NCI-H1105 treated with DMSO at 0.1 percent for 48 hours (cell line): ENCODE measurements around the gene PPP4R2.

ENCODE experiments used
- DNase-seq: peaks from one replicate; lab custom pipeline; 2025; lab: John Stamatoyannopoulos, UW

The PPP4R2 gene, protein sequence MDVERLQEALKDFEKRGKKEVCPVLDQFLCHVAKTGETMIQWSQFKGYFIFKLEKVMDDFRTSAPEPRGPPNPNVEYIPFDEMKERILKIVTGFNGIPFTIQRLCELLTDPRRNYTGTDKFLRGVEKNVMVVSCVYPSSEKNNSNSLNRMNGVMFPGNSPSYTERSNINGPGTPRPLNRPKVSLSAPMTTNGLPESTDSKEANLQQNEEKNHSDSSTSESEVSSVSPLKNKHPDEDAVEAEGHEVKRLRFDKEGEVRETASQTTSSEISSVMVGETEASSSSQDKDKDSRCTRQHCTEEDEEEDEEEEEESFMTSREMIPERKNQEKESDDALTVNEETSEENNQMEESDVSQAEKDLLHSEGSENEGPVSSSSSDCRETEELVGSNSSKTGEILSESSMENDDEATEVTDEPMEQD

DNA sequence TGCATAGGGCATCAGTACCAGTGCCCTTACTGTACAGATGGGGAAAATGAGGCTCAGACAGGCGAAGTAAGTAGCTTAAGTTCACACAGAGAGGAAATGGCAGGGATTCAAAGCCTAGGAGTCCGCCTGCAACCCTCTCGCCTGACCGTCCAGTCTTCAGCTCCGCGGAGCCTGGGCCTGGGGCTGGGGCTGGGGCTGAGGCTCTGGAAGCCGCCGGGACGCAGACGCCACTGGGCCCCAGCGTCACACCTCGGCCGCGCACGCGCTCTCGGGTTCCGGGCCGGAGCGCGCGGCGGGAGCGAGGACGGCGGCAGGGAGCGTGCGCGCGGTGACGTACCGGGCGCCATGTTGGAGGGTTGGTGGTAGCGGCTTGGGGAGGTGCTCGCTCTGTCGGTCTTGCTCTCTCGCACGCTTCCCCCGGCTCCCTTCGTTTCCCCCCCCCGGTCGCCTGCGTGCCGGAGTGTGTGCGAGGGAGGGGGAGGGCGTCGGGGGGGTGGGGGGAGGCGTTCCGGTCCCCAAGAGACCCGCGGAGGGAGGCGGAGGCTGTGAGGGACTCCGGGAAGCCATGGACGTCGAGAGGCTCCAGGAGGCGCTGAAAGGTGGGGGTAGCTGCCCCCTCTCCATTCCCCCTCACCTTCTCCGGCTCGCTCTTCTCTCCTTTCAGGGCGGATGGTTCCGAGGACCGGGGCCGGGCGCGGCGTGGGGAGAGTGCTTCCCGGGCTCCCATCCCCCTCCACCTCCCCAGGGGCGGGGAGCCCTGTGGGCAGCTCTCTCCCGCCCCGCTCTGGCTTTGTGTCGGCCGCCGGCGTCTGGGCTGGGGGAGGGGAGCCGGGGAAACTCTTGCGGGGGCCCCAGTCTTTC is at the start of gene PPP4R2:
TSS of gene PPP4R2 (plus strand) at position 339 of the 861 bp plus-strand sequence. CDS start at position 566, 227 bp downstream.
- peak; percentile 69 for DNase-seq

DNA sequence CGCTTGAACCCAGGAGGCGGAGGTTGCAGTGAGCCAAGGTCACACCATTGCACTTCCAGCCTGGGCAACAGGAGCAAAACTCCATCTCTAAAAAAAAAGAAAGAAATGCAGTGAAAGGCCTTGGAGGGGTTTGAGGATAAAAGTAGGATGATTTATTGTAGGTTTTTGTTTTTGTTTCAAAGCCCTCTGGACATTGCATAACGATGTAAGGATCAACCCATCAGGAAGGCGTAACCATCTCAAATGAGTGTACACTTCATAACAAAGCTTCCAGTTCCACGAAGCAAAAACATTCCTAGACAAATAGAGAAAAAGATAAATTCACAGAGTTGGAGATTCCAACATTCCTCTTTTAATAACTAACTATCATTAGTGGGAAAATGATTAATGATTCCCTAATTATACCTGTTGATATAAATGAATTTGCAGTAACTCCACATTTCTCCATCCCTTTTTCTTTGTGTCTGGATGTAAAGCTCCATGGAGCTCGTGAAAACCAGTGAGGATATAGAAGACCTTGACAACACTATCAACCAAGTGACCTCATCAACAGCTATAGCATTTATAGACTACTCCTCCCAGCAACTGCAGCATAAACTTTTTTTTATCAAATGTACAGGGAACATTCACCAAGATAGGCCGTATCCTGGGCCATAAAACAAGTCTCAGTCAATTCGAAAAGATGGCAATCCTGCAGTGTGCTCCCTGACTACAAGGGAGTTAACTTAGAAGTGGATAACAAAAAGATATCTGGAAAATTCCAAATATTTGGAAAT is 48.7 kb upstream of the PPP4R2 start:
- no peak for DNase-seq

DNA sequence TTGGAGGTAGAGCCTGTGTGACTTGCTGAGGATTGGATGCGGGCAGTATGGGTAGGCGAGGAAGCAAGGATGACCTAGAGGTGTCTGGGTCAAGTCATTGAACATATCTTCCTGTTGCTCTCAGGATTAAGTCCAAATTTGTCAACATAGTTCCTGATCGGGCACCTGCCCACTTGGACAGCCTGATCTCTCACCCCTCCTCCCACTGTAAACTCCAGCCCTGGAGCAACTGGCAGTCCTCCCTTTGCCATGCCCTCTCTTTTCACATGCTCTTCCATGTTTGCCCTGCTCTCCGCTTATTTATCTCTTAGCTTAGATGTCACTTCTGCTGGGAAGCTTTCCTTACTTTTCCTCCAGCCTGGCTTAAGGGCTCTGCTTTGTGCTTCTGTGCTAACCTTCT is 47.6 kb upstream of the PPP4R2 start:
- DNase-seq = no peak

DNA sequence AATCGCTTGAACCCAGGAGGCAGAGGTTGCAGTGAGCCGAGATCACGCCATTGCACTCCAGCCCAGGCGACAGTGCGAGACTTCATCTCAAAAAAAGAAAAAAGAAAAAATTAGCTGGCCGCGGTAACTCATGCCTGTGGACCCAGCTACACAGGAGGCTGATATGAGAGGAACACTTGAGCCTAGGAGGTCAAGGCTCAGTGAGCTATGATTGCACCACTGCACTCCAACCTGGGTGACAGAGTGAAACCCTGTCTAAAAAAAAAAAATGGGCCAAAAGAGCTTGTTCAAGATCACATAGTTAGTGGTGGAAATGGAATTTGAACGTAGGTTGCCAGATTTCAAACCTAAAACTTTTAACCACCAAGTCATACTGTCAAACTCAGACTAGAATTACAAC is 46.2 kb upstream of the PPP4R2 start:
- no peak for DNase-seq

DNA sequence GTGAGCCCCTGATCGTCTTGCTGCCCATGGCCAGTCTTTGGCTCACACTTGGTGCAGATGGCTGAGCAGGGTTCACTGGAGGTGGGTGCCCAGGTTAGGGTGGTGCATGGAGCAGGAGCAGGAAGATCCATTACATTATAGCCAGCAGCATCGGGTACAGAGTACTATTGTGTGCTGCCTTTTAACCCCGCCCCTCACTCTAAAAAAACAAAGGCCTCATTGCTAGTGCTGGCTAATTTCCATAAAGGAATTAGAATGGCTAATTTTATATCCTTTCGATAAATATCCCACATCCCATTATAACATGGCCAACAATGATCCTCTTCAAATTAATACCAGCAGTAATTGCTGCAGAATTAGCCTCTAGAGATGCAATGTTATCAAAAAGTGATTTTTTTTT is 45.8 kb upstream of the PPP4R2 start:
- DNase-seq = no peak

DNA sequence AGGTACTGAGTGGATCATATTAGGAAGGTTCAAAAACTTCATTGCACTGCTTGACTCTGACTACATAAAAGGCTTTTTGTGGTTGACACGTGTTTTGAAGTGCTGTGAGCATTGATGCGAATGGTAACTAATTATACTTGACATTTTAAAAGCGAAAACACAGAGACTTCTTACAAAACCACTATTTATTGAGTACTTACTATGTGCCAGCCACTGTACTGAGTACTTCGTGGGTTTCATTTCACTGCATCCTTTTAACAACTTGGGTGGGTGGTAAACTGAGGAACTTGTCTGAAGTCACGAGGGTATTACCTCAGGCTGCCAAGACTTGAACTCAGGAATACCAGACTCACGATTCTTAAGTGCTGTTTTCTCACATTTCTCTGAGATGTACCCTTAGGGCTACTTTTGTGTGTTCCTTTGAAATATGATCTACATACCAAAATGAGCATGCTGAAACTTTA is 45.3 kb upstream of the PPP4R2 start:
- no peak for DNase-seq

DNA sequence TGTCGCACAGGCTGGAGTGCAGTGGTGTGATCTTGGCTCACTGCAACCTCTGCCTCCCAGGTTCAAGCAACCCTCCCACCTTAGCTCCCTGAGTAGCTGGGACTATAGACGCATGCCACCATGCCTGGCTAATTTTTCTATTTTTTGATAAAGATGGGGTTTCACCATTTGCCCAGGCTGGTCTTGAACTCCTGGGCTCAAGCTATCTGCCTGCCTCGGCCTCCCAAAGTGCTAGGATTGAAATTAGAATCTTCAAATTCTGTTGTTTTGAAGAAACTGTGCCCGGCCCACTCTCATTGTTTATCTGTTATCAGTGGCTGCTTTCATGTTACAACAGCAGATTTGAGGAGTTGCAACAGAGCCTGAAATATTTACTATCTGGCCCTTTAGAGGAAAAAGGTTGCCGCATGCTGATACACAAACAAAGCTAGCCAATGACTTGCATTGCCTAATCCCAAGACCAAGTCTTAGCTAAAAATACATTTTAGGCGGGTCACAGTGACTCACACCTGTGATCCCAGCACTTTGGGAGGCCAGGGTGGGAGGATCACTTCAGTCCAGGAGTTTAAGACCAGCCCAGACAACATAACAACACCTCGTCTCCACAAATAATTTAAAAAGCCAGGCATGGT is 43.2 kb upstream of the PPP4R2 start:
- no peak for DNase-seq

DNA sequence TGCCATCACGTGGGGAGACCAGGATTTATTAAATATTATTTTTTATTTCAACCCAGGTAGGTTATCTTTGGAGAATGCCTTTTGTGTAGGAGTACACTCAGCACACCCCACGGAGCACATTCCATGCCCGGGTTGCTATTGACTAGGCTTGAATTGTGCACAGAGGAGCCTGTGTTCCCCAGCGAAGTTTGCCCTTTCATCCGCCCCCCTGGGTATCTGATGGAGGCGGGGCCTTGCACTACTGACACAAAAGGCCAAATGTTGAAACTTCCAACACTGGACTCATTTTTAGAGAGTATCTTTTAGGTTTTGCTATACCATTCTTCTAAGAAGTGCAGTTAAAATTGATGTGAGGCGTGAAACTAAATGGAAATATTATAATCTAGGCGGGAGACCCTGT is 39.3 kb upstream of the PPP4R2 start:
- no peak for DNase-seq

DNA sequence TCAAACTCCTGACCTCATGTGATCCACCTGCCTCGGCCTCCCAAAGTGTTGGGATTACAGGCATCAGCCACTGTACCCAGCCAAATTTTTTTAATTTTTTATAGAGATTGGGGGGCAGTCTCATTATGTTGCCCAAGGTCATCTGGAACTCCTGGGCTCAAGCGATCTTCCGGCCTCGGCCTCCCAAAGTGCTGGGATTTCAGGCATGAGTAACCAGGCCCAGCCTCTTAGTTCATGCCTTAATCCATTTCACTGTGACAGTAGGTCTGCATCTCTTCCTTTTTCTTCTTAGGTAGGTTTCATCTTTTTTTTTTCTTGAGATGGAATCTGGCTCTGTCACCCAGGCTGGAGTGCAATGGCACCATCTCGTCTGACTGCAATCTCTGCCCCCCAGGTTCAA is 37.3 kb upstream of the PPP4R2 start:
- no peak for DNase-seq

DNA sequence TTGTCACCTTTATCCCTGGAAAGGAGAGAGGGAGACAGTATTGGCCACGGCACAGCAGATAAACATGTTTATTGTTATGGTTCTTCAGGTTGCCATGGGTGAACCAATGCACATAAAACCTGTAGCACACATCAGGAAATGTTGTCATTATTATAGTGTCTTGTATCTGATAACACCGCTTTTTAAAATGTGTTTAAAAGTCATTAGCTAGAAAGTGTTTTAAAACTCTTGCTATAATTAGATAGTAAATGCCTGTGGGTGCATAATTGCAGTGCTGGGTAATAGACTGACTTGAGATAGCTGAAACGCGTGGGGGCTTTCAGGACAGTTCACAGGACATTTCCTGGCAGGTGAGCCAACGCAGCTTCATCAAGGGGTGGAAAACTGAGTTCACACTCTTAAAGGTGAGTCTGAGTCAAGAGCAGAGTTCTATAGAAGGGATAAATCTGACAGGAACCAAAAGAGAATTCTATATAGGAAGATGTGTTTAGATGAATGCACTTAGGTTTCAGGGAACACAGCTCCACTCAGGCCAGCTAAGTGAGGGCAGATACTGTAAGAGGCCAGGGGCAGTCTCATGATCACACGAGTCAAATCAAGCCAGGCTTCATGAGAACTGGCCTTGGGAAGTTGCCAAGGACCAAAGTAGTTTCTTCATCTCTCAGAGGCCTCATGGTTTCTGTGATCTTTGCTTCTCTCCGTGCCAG is 35.6 kb upstream of the PPP4R2 start:
- peak; percentile 3 for DNase-seq

DNA sequence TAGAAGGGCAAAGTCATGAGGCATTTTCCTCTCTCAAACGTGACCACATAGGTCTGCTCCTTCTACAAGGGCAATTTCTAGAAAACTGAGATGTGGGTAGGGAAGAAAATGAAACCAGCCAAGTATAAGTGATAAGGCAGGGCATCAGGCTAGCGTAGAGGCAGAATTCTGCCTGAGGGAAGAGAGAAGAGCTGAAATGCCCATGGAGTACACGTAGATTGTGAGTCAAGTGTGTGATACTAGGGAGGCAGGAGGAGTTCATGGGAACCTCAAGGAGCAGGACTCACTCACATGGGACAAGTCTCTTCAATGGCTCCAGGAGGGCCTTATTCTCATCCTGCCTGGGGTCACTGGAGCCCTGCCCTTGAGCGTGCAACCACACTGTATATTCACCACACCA is 34.9 kb upstream of the PPP4R2 start:
- DNase-seq = no peak

DNA sequence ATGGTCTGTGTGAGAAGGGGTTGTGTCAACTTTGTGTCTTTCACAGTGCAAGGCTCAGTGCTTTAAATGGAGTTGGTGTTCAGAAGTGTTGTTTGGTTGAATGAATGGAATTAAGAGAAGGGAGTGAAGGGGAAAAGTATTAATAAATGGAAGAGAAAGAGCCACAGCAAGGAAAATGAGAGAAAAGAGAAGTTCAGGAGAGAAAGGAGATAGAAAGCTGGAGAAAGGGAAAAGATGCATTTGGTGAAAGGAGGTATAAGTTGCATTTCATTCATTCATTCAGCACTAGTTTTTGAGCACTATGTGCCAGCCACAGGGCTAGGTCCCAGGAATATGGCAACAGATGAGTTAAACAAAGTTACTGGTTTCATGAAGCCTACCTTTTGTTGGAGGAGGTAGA is 34.3 kb upstream of the PPP4R2 start:
- no peak for DNase-seq

DNA sequence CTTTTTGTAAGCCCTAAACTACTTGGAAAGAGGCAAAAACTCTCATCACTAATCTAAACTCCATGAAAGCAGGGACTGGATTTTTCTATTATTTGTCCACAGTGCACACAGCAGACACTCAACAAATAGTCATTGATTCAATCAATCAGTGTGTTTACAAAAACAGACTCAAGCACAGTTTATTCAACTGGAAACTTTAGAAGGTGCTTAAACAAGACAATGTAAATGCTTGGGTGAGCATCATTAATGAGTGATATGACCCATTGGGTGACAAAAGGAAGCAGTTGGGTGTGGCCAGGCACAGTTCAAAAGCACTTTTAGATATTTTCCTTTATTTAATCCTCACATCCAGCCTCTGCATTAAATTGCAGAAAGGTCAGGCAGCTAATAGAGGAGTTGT is 32.0 kb upstream of the PPP4R2 start:
- no peak for DNase-seq

DNA sequence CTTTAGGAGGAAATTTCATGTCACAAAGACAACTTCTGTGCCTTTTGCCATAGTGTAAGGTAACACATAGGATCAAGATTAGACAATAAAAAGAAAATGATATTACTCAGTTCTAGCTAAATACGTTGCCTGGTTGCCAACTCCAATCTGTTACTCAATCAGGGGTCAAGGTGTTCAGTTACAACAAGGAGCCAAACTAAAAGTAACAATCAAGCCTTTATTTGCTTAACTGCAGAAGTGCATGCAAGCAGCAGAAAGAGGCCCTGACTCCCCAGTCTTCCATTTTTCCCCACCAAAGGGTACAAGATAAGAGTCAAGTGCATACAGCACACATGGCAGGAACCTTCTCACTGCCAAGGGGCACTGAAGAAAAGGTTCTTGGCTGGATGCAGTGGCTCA is 28.3 kb upstream of the PPP4R2 start:
- DNase-seq = no peak

DNA sequence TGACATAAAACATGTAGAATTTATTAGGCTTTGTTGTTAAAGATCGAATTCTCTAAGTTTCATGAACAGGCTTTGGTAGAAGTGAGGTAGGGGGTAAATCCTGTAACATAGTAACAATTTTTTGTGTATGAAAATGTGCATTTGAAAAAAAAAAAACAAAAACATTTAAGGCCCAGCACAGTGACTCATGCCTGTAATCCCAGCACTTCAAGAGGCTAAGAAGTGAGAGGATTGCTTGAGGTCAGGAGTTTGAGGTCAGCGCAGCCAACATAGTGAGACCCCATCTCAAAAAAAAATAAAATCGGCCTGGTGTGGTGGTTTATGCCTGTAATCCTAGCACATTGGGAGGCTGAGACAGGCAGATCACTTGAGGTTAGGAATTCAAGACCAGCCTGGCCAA is 26.8 kb upstream of the PPP4R2 start:
- no peak for DNase-seq

DNA sequence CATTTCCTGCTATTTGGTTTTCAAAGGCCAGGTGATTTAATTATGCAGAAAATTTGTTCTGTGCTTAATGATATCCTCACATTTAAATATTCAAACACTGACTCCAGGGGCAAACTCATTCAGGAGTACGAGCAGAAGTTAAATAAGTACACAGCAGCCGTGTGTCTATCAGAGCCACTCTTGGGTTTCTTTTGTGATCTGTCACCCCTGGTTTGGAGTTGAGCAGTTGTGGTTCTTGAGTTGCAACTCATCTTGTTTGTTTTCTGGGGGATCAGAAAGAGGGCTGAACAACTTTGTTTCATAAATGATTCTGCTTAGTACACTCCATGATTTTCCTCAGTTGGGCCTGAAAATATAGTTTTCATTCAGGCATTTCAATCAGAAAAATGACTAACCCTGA is 25.7 kb upstream of the PPP4R2 start:
- no peak for DNase-seq

DNA sequence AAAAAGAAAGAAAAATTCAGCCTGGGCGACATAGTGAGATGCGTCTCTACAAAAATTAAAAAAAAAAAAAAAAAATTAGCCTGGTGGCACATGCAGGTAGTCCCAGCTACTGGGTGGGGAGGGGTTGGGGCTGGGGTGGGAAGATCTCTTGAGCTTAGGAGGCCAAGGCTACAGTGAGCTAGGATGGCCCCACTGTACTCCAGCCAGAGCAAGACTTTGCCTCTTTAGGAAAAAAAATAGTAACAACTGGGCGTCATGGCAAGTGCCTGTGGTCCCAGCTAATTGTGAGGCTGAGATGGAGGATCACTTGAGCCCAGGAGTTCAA is 23.9 kb upstream of the PPP4R2 start:
- no peak for DNase-seq

DNA sequence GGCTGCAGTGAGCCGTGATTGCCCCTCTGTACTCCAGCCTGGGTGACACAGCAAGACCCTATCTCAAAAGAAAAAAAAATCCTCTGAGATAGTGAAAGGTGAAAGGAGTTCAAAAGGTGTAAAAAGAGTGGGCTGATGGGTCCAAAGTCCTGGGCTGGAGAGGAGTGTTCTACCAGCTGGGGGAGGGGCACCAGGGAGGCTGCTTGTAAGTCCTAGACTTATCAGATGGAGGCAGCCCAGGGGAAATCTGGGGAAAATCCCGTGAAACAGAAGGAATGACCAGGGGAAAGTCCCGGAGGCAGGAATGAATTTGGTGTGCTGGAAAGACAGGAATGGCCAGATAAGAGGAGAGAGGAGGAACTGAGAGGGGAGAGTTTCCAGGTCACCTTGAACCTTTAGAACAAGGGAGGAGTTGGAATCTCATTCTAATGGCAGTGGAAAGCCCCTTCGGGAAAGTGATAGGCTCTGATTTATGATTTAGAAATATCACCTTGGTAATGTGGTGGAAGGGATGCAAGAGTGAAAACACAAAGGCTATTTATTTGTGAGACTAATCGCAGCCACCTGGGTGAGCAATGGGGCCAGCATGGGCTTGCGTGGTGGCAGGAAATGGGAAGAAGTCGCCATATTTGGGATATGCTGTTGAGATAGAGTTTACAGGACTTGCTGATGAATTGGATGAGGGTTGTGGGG is 23.4 kb upstream of the PPP4R2 start:
- no peak for DNase-seq

DNA sequence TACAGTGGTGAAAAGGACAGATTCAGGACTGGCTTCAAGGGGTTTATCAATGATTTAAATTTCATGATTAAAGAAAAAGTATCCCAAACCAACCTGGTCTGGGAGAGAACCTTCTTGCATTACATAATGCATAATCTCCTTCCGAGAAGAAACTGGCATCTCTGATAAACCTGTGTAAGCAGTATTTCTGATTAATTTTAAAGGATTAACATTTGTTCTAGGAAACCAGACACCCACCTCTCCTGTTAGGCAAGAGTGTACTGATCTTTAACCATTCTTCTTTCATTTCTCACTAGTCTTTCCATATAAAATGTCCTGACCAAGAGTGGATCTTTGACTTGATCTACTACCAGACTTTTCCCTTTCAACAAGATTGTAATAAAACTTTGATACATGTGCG is 22.8 kb upstream of the PPP4R2 start:
- no peak for DNase-seq

DNA sequence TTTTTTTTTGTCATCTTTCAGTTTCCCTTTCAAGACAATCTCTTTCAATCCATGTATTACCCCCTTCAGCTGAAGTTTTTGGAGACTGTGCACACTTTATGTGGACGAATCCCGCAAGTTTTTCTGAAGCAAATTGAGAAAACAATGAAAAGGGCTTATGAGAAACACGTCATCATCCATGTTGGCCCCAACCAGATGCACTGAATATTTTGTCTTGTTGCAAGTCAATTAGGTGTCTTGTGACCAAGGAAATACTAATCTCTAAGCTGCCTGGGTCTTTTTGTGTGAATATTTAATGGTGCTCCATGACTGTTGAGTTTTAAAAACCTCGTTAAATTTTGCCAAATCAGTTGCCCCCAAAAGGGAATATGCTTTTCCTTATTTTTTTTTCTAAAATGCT is 21.7 kb upstream of the PPP4R2 start:
- no peak for DNase-seq

DNA sequence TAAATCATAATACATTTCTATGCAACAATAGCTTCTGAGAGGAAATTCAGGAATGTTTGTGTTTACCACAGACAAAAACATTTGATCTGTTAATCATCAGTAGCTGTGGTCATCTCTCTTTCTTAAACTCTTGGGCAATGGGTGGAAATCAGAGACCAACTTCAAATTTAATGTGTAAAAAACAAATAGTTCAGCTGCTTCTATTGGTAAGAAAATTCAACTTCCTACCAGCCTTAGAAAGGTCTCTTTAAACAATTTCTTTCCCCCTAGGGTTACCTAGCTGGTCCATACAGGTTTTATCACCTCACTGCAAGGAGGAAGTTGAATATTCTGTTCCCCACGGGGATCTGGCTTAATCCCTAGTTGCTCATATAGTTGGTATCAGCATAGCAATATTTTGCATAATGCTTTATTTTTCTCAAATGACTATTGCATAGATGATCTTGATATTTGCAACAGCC is 20.3 kb upstream of the PPP4R2 start:
- DNase-seq = no peak
